NT2/D1 (cell line): ENCODE results near the gene AHNAK2.

Source experiments
- DNase-seq: peaks from one replicate; pipeline ENCODE4 v3.0.0-alpha.2; 2011; ENCODE audit warnings: low read depth, low spot score
- H3K27me3 ChIP-seq: 2 replicates; pipeline ENCODE4 v1.6.0; 2011; ENCODE audit warnings: mild to moderate bottlenecking; ENCODE audit not compliant: insufficient read length, insufficient read depth
- H3K36me3 ChIP-seq: 2 replicates; pipeline ENCODE4 v1.6.1; 2011; ENCODE audit warnings: mild to moderate bottlenecking, low read length, mixed read lengths; ENCODE audit not compliant: insufficient read depth, insufficient read length
- H3K4me1 ChIP-seq: 2 replicates; pipeline ENCODE4 v1.5.1; 2011; ENCODE audit not compliant: insufficient read depth, insufficient read length
- H3K4me3 ChIP-seq: 2 replicates; pipeline ENCODE4 v1.5.1; 2011; ENCODE audit warnings: low read depth; ENCODE audit not compliant: insufficient read length
- H3K9ac ChIP-seq: 2 replicates; pipeline ENCODE4 v1.6.0; 2011; ENCODE audit warnings: low read depth; ENCODE audit not compliant: insufficient read length
- H3K9me3 ChIP-seq: 2 replicates; pipeline ENCODE4 v1.5.1; 2011; ENCODE audit warnings: mild to moderate bottlenecking, low read length; ENCODE audit not compliant: insufficient read depth
- SUZ12 ChIP-seq: IDR thresholded peaks from 2 replicates; pipeline ENCODE4 v1.6.1; 2011; ENCODE audit not compliant: insufficient read length, insufficient read depth; ENCODE audit errors: extremely low read depth
- YY1 ChIP-seq: IDR thresholded peaks from 2 replicates; pipeline ENCODE4 v1.6.1; 2011; ENCODE audit not compliant: insufficient read length, insufficient read depth
- ZNF274 ChIP-seq: IDR thresholded peaks from 2 replicates; pipeline ENCODE4 v1.6.1; 2011; ENCODE audit warnings: mild to moderate bottlenecking, low read depth, low read length

The AHNAK2 gene

GRCh38 chr14:105010891-105011291, 32.7 kb upstream of the AHNAK2 start:
- H3K9ac ChIP-seq, result no peak overlapping the region
- peaks cover 65% of the 10 kb centered on the region for H3K36me3 ChIP-seq

GRCh38 chr14:105010106-105010505, 31.9 kb upstream of the AHNAK2 start:
- peaks cover 64% of the 10 kb centered on the region for H3K36me3 ChIP-seq

More at GRCh38 chr14:105010891-105011291, 32.7 kb upstream of the AHNAK2 start:
- no peak for DNase-seq
- no peak for TF ChIP-seq YY1
- Histone ChIP-seq H3K4me3 (no peak overlapping the region), H3K4me1 (peaks cover 1% of the 10 kb centered on the region), H3K27me3 (no peaks in the 10 kb centered on the region), H3K9me3 (no peaks in the 10 kb centered on the region)

GRCh38 chr14:105007593-105008264, 29.6 kb upstream of the AHNAK2 start:
- DNase-seq, result no peak
- Histone ChIP-seq H3K9ac (no peak overlapping the region), H3K9me3 (no peaks in the 10 kb centered on the region), H3K27me3 (no peaks in the 10 kb centered on the region), H3K4me3 (no peak overlapping the region), H3K4me1 (no peaks in the 10 kb centered on the region), H3K36me3 (peaks cover 58% of the 10 kb centered on the region)
- no peak for TF ChIP-seq ZNF274
- no peak for TF ChIP-seq YY1
- TF ChIP-seq SUZ12, result no peak

More at GRCh38 chr14:105010106-105010505, 31.9 kb upstream of the AHNAK2 start:
- Histone ChIP-seq H3K4me1 (no peaks in the 10 kb centered on the region), H3K27me3 (no peaks in the 10 kb centered on the region), H3K4me3 (no peak overlapping the region), H3K9ac (no peak overlapping the region), H3K9me3 (no peaks in the 10 kb centered on the region)
- no peak for DNase-seq
- TF ChIP-seq ZNF274 (no peak), YY1 (no peak), SUZ12 (no peak)

GRCh38 chr14:105006831-105007592, 28.8 kb upstream of the AHNAK2 start:
- Histone ChIP-seq H3K36me3 (peaks cover 52% of the 10 kb centered on the region), H3K4me1 (no peaks in the 10 kb centered on the region), H3K9me3 (no peaks in the 10 kb centered on the region), H3K27me3 (no peaks in the 10 kb centered on the region), H3K9ac (no peak overlapping the region), H3K4me3 (no peak overlapping the region)
- TF ChIP-seq SUZ12, result no peak
- no peak for TF ChIP-seq YY1
- TF ChIP-seq ZNF274, result no peak
- DNase-seq, result no peak

GRCh38 chr14:105005929-105006830, 28.0 kb upstream of the AHNAK2 start:
- Histone ChIP-seq H3K4me1 (no peaks in the 10 kb centered on the region), H3K36me3 (peaks cover 44% of the 10 kb centered on the region), H3K9ac (no peak overlapping the region), H3K9me3 (no peaks in the 10 kb centered on the region), H3K4me3 (no peak overlapping the region), H3K27me3 (no peaks in the 10 kb centered on the region)
- DNase-seq, result no peak
- TF ChIP-seq ZNF274 (no peak), YY1 (no peak), SUZ12 (no peak)

- H3K4me3 ChIP-seq, result no peak overlapping the region
- H3K4me1 ChIP-seq, result no peaks in the 10 kb centered on the region
- no peaks in the 10 kb centered on the region for H3K9me3 ChIP-seq
- DNase-seq, result no peak
- H3K36me3 ChIP-seq, result peaks cover 36% of the 10 kb centered on the region
- TF ChIP-seq SUZ12 (no peak), YY1 (no peak), ZNF274 (no peak)
- H3K27me3 ChIP-seq, result no peaks in the 10 kb centered on the region
- no peak overlapping the region for H3K9ac ChIP-seq
These were observed 27.3 kb upstream of the AHNAK2 start for GRCh38 chr14:105005329-105005928.
